OCI-LY3 (cell line): ENCODE data around the gene SPRN.
"Not testable (repeated sequence)": the region's sequence is repeated elsewhere in the genome, so short reads cannot be mapped to it uniquely, and the experiment has no call there.

Experiments used
- H2AFZ ChIP-seq: fragments of 200-600, 300-600 bp; shearing (Covaris generic); 2 replicates; pipeline ENCODE4 v1.6.0; 2014; ENCODE audit warnings: antibody characterized with exemption, low read depth, low read length
- H3K27ac ChIP-seq: fragments of 200-600, 300-600 bp; sonication (generic); 2 replicates; pipeline ENCODE4 v1.5.1; 2014; ENCODE audit warnings: mild to moderate bottlenecking, low read length, moderate library complexity, mixed read lengths
- H3K27me3 ChIP-seq: fragments of 200-600, 300-600 bp; sonication (generic); 2 replicates; pipeline ENCODE4 v1.6.1; 2014; ENCODE audit warnings: low read depth, low read length, mixed read lengths
- H3K36me3 ChIP-seq: fragments of 200-600, 300-600 bp; sonication (generic); replicated peaks from 2 replicates; pipeline ENCODE3; 2014; ENCODE audit warnings: low read depth, low read length, mixed read lengths
- H3K4me1 ChIP-seq: fragments of 300-600, 200-600 bp; sonication (generic); 2 replicates; pipeline ENCODE4 v1.6.1; 2014; ENCODE audit warnings: low read length, mixed read lengths
- H3K4me2 ChIP-seq: fragments of 200-600, 300-600 bp; sonication (generic); 2 replicates; pipeline ENCODE4 v1.6.1; 2014; ENCODE audit warnings: low read length, mixed read lengths
- H3K4me3 ChIP-seq: fragments of 300-600, 200-600 bp; sonication (generic); 2 replicates; pipeline ENCODE4 v1.5.1; 2014; ENCODE audit warnings: antibody characterized with exemption, mild to moderate bottlenecking, low read length, moderate library complexity
- H3K79me2 ChIP-seq: fragments of 300-600, 200-600 bp; shearing (Covaris generic); 2 replicates; pipeline ENCODE4 v1.6.1; 2014; ENCODE audit warnings: mild to moderate bottlenecking, low read length, mixed read lengths
- H3K9ac ChIP-seq: fragments of 300-600, 200-600 bp; shearing (Covaris generic); 2 replicates; pipeline ENCODE4 v1.6.0; 2014; ENCODE audit warnings: mild to moderate bottlenecking, low read length, moderate library complexity
- H3K9me3 ChIP-seq: fragments of 200-600, 300-600 bp; shearing (Covaris generic); 2 replicates; pipeline ENCODE4 v1.6.1; 2014; ENCODE audit warnings: low read length, mixed read lengths; ENCODE audit not compliant: insufficient read depth
- H4K20me1 ChIP-seq: fragments of 200-600, 300-600 bp; sonication (generic); 2 replicates; pipeline ENCODE4 v1.6.1; 2016; ENCODE audit warnings: low read length, mixed read lengths; ENCODE audit not compliant: insufficient read depth
- CTCF ChIP-seq: fragments of 200-600, 300-600 bp; sonication (generic); IDR thresholded peaks from 2 replicates; pipeline ENCODE4 v1.5.1; 2014; ENCODE audit warnings: antibody characterized with exemption, low read length, low read depth
- EZH2phosphoT487 ChIP-seq: fragments of 200-600 bp; shearing (Covaris generic); IDR thresholded peaks from 2 replicates; pipeline ENCODE4 v1.6.1; 2018; ENCODE audit warnings: antibody characterized with exemption, mixed run types, low read depth

SPRN gene

DNA sequence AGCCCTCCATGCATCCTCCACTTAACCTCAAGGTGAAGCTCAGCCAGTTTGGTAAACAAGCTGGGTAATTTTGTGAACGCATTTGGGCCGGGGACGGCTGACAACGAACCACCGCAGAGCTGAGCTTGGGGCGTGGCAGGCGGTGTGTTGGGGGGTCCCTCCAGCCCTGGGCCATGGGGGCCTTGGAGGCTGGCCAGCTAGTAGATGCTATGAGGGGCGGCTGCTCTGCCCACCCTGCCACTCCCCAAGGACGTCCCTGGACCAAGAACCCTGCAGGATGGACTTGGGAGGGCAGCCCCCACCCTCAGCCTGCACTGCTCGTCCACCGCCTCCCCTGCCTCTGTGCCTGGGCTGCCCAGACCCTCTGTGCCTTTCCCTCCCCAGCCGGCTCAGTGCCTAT is 17.4 kb upstream of the SPRN start:
- Histone ChIP-seq H4K20me1 (no peaks in the 10 kb centered on the region), H3K36me3 (no peaks in the 10 kb centered on the region), H3K79me2 (no peaks in the 10 kb centered on the region), H3K4me2 (no peak overlapping the region), H3K4me3 (no peak overlapping the region), H3K9ac (no peak overlapping the region), H3K27me3 (no peaks in the 10 kb centered on the region), H3K9me3 (no peaks in the 10 kb centered on the region), H3K27ac (no peak overlapping the region), H3K4me1 (peaks cover 3% of the 10 kb centered on the region; the same call in 1 of the 2 replicates), H2AFZ (no peak overlapping the region)
- TF ChIP-seq CTCF (no peak), EZH2phosphoT487 (no peak)

DNA sequence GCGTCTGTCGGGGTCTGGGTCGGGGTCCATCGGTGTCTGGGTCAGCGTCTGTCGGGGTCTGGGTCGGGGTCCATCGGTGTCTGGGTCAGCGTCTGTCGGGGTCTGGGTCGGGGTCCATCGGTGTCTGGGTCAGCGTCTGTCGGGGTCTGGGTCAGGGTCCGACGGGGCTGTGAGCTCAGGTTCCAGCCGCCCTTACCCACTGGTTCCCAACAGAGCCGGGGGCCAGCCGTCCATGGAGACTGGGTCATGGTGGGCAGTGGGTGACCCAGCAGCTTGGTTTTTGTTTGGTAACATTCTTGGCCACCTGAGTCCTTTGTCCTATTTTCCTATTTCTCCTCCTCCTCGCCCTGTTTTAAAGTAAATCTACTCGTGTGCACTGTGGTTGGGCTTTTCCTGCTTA is 16.9 kb upstream of the SPRN start:
- H3K79me2 ChIP-seq, H4K20me1 ChIP-seq, H2AFZ ChIP-seq, H3K27ac ChIP-seq, H3K9me3 ChIP-seq, H3K36me3 ChIP-seq, H3K9ac ChIP-seq, H3K4me1 ChIP-seq, H3K4me2 ChIP-seq, H3K4me3 ChIP-seq, H3K27me3 ChIP-seq: not testable (repeated sequence)

GRCh38 chr10:133440633-133441285 is 16.3 kb upstream of the SPRN start:
- no peak overlapping the region for H3K4me3 ChIP-seq
- TF ChIP-seq EZH2phosphoT487 (no peak), CTCF (no peak)
- no peaks in the 10 kb centered on the region for H3K36me3 ChIP-seq
- H3K9me3 ChIP-seq = no peaks in the 10 kb centered on the region
- H2AFZ ChIP-seq = no peak overlapping the region
- no peaks in the 10 kb centered on the region for H4K20me1 ChIP-seq
- H3K79me2 ChIP-seq = no peaks in the 10 kb centered on the region
- no peak overlapping the region for H3K4me2 ChIP-seq
- H3K4me1 ChIP-seq = peaks cover 3% of the 10 kb centered on the region; the same call in 1 of the 2 replicates
- no peak overlapping the region for H3K9ac ChIP-seq
- no peaks in the 10 kb centered on the region for H3K27me3 ChIP-seq
- no peak overlapping the region for H3K27ac ChIP-seq

GRCh38 chr10:133439517-133440461 is 15.4 kb upstream of the SPRN start:
- no peak overlapping the region for H3K27ac ChIP-seq
- H3K4me1 ChIP-seq = peaks cover 3% of the 10 kb centered on the region; the same call in 1 of the 2 replicates
- no peak overlapping the region for H3K4me2 ChIP-seq
- H3K36me3 ChIP-seq = no peaks in the 10 kb centered on the region
- H3K9me3 ChIP-seq = no peaks in the 10 kb centered on the region
- H3K9ac ChIP-seq = no peak overlapping the region
- H4K20me1 ChIP-seq = no peaks in the 10 kb centered on the region
- H3K79me2 ChIP-seq = no peaks in the 10 kb centered on the region
- H3K4me3 ChIP-seq = no peak overlapping the region
- no peaks in the 10 kb centered on the region for H3K27me3 ChIP-seq
- no peak for TF ChIP-seq EZH2phosphoT487
- TF ChIP-seq CTCF = no peak
- H2AFZ ChIP-seq = no peak overlapping the region
